Lung (tissue), 12 donors: Measurements from ENCODE around the gene TMEM170B. TPM values are rescaled to one million over a fixed set of nuclear protein-coding genes. Genes with fewer than 3 reads are reported as not detected.

Experiments used
- ATAC-seq: fragments of 200-7000 bp; cut with Tn5 transposase; one replicate; pipeline ENCODE4 v1.9.1; 2020; ENCODE audit warnings: moderate number of reproducible peaks; ENCODE audit not compliant: insufficient read depth, low FRiP score
- DNase-seq, 3 donors: peaks; one replicate each; pipeline ENCODE4 v3.0.0-alpha.2; 2013 to 2017
- H3K27ac ChIP-seq, 2 donors: one replicate each; pipeline ENCODE4 v1.5.1; 2013; ENCODE audit warnings: mild to moderate bottlenecking in 2 of 2, moderate library complexity in 2 of 2, control low read depth in 1 of 2, inconsistent platforms in 1 of 2, low read depth in 1 of 2, low read length in 1 of 2
- H3K27me3 ChIP-seq, 3 donors: one replicate each; pipeline ENCODE4 v1.5.1; 2013; ENCODE audit warnings: low read length in 2 of 3; ENCODE audit not compliant: control insufficient read depth in 3 of 3, insufficient read depth in 3 of 3
- H3K36me3 ChIP-seq, 4 donors: one replicate each; pipeline ENCODE4 v1.5.1; 2013; ENCODE audit warnings: low read length in 4 of 4, mild to moderate bottlenecking in 1 of 4, moderate library complexity in 1 of 4; ENCODE audit not compliant: control insufficient read depth in 4 of 4, insufficient read depth in 4 of 4
- H3K4me1 ChIP-seq, 5 donors: one replicate each; pipeline ENCODE4 v1.5.1; 2013; ENCODE audit warnings: low read length in 5 of 5, mild to moderate bottlenecking in 2 of 5, moderate library complexity in 1 of 5; ENCODE audit not compliant: control insufficient read depth in 5 of 5, insufficient read depth in 5 of 5
- H3K4me3 ChIP-seq: one replicate; pipeline ENCODE4 v1.5.1; 2013; ENCODE audit warnings: mild to moderate bottlenecking, control low read depth, moderate library complexity
- H3K9ac ChIP-seq, 2 donors: one replicate each; pipeline ENCODE4 v1.5.1; 2013; ENCODE audit warnings: low read length in 2 of 2, control low read depth in 1 of 2; ENCODE audit not compliant: insufficient read depth in 1 of 2
- H3K9me3 ChIP-seq, 4 donors: one replicate each; pipeline ENCODE4 v1.5.1; 2013; ENCODE audit warnings: low read length in 3 of 4, mild to moderate bottlenecking in 1 of 4, moderate library complexity in 1 of 4; ENCODE audit not compliant: control insufficient read depth in 4 of 4, insufficient read depth in 3 of 4
- CTCF ChIP-seq: IDR thresholded peaks from 2 replicates; pipeline ENCODE4 v1.5.1; 2012; ENCODE audit warnings: mild to moderate bottlenecking; ENCODE audit errors: control extremely low read depth, extremely low read depth
- whole genome bisulfite sequencing, 2 donors: extraction: QIAGEN DNeasy Blood & Tissue Kit; methylation state at CpG; one replicate each; pipeline ENCODE4 v1.1.7; 2013; 5-methylcytosine and 5-hydroxymethylcytosine counted together
- polyA plus RNA-seq, 2 donors: library from polyadenylated mRNA; stranded (reverse); fragments of 200-250 nt; gene quantifications; one replicate each; pipeline ENCODE4 v1.2.1, GENCODE V29; 2013
- total RNA-seq, 2 donors: library from RNA; depleted of rRNA in 1 of 2; stranded (reverse); fragments of >200 nt in 1 of 2; gene quantifications; one replicate each; pipeline ENCODE4 v1.2.1, GENCODE V29; 2014 to 2021
- donor health status: control.
- donor health status: control.
- donor health status: Bipolar disorder and iron deficiency.
- donor health status: healthy.
- donor health status: DM: yes; HTN: yes; CAD: no.

Gene TMEM170B
- total and polyA plus RNA-seq, 4 donors, result 2.2 to 9.2 (median 4.6) TPM

GRCh38 chr6:11589261-11589660 lies 51.7 kb downstream of the TMEM170B start:
- WGBS, 2 donors, result 54 to 69% methylated on average over 3 of the region's 3 CpGs
- H3K4me3 ChIP-seq, result no peak overlapping the region
- ATAC-seq (no peak), DNase-seq (no peak)
- H3K36me3 ChIP-seq, result no peaks in the 10 kb centered on the region
- TF ChIP-seq CTCF, result no peak
- H3K27ac ChIP-seq, result no peak overlapping the region
- no peak overlapping the region for H3K9ac ChIP-seq
- peaks cover 0 to 22% (median 7%) of the 10 kb centered on the region in 5 donors for H3K4me1 ChIP-seq
- H3K9me3 ChIP-seq, result no peaks in the 10 kb centered on the region
- no peaks in the 10 kb centered on the region for H3K27me3 ChIP-seq

- 54 to 74% methylated on average over 8 of the region's 8 CpGs for WGBS, 2 donors
- DNase-seq, result peak in 2 of 3 donors; percentile 44 to 57
- H3K27me3 ChIP-seq, result no peaks in the 10 kb centered on the region
- peaks cover 0 to 15% (median 5%) of the 10 kb centered on the region in 5 donors for H3K4me1 ChIP-seq
- no peaks in the 10 kb centered on the region for H3K9me3 ChIP-seq
- no peak overlapping the region for H3K9ac ChIP-seq
- no peak for ATAC-seq
- no peaks in the 10 kb centered on the region for H3K36me3 ChIP-seq
- no peak overlapping the region for H3K4me3 ChIP-seq
- TF ChIP-seq CTCF, result no peak
- H3K27ac ChIP-seq, result peak overlapping the region in 1 of 2 donors; percentile 45
These were observed 54.9 kb downstream of the TMEM170B start for GRCh38 chr6:11592294-11592906.

- ATAC-seq (no peak), DNase-seq (no peak)
- no peak for TF ChIP-seq CTCF
- H3K9me3 ChIP-seq, result no peaks in the 10 kb centered on the region
- H3K4me1 ChIP-seq, result peaks cover 0 to 15% (median 5%) of the 10 kb centered on the region in 5 donors
- H3K27me3 ChIP-seq, result no peaks in the 10 kb centered on the region
- no peak overlapping the region for H3K9ac ChIP-seq
- H3K4me3 ChIP-seq, result no peak overlapping the region
- no peak overlapping the region for H3K27ac ChIP-seq
- 82 to 88% methylated on average over 9 of the region's 9 CpGs for WGBS, 2 donors
- no peaks in the 10 kb centered on the region for H3K36me3 ChIP-seq
These were observed 55.5 kb downstream of the TMEM170B start for GRCh38 chr6:11593096-11593495.

- Histone ChIP-seq H3K27me3 (no peaks in the 10 kb centered on the region), H3K9ac (no peak overlapping the region), H3K4me3 (no peak overlapping the region), H3K27ac (no peak overlapping the region), H3K36me3 (no peaks in the 10 kb centered on the region), H3K4me1 (peaks cover 0 to 5% (median 0%) of the 10 kb centered on the region in 5 donors), H3K9me3 (no peaks in the 10 kb centered on the region)
- WGBS, 2 donors, result 79 to 85% methylated on average over 4 of the region's 4 CpGs
- no peak for TF ChIP-seq CTCF
- no peak for DNase-seq
- ATAC-seq, result no peak
These were observed 58.4 kb downstream of the TMEM170B start for GRCh38 chr6:11595903-11596302.
